ENCODE measurements around the gene CYP27C1.
"Not testable (repeated sequence)": the region's sequence is repeated elsewhere in the genome, so short reads cannot be mapped to it uniquely, and the experiment has no call there.

Gene CYP27C1

DNA sequence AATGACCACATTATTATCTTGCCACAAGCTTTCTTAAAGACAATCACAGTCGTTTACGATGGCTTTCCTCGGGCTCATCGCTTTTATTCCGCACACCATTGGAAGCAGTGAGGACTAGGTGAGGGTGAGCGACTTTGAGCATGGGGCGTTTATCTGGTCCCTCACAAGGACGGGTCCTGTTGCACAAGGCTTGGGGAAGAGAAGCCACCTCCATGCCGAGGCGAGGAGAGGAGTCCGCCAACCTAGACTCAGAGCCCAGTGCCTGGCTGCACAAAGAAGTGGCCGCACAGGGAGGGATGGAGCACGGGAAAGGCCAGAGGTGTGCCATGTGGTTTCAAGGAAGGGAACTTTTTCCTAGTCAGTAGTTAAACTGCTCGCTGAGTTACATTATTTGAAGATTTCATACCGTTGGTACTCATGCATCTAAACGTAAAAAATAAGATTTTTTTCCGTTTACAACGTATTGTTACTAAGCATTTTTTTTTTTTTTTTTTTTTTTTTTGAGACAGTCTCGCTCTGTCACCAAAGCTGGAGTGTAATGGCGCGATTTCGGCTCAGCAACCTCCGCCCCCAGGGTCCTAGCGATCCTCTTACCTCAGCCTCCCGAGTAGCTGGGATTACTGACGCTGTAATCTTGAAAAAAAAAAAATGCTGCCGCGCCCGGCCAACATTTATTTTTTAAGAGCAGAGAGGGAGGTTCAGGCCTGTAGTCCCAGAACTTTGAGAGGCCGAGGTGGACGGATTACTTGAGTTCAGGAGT lies 849 bp upstream of the CYP27C1 start:
- DNase-seq (ENCODE audit: low read depth) = no peak

GRCh38 chr2:127219171-127220070 lies 678 bp downstream of the CYP27C1 start:
- DNase-seq (ENCODE audit: low read depth) = no peak

DNA sequence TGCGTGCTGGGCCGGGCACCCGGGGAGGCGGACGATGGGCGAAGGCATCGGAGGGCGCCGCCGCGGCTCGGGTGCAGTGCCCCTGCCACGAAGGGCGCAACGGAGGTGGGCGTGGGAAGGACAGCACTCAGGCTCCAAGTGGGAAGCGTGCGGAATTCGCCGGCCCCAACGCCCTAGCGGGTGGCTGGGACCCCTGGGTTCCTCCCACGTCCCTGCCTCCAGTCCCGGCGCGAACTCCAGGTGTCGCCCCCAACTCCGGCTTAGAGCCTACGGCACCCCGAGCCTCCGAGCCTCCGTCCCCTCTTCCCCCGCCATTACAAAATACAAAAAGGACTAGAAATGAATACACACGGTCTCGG lies 1.3 kb downstream of the CYP27C1 start:
- no peak for DNase-seq (ENCODE audit: low read depth)

DNA sequence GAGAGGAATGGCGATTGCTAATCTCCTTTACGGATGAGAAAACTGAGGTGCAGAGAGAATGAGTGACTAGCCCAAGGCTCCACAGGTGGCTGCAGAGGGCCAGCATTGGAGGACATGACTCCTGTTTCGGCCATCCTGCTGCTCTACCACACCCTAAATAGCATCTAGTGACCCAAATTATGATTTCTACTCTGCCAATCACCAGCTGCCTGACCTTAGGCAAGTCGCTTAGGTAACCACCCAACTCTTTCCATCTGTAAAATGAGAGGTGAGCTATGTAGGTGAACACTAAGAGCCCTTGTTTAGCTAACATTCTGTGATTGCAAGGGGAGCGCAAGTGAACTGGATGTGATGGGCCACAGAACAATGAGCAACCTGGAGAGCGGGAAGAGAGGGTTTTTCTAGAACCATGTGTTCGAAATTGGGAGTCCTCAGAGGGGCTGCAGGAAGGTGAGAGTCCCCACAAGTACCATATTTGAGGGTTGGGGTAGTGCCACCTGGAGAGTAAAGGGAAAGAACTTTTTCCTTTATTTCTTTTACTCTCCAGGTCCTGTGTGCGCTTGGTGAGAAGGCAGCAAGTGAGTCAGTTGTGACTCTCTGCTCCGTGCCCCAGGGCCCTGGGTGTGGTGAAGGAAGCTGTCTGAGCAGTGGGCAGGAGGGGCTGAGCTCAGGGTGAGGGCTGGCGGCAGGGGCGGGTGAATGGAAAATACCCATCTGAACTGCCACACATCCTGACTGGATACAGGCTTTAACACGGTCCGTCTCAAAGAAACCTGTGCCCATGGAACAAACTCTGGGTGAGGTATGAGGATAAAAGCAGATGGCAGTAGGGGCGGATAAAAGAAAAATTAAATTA lies 2.4 kb downstream of the CYP27C1 start:
- DNase-seq (ENCODE audit: low read depth) = no peak

DNA sequence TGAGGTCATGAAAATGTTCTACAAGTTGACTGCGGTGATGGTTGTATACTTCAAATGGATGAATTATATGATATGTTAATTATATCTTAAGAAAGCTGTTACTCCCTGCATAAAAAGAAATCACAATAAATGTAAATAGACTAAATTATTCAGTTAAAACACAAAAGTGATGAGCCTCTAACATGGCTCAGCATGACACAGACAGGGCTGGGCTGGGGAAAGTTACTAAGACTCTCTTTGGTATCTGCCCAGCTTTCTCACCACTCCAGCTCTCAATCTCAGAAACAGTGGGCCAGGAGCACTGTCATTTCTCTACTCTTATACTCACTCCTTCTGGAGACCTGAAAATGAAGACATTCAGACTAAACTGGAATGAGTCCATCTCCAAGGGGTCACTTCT lies 3.5 kb downstream of the CYP27C1 start:
- no peak for DNase-seq (ENCODE audit: low read depth)

DNA sequence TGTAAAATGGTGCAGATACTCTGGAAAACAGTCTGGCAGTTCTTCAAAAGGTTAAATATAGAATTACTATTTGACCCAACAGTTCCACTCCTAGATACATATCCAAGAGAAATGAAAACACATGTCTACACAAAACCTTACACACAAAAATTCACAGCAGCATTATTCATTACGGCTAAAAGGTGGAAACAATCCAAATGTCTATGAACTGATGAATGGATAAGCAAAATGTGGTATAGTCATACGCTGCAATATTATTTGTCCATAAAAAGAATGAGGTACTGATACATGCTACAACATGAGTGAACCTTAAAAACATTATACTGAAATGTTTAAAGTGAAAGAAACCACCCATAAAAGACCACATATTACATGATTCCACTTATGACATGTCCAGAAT lies 4.0 kb downstream of the CYP27C1 start:
- no peak for DNase-seq (ENCODE audit: low read depth)

DNA sequence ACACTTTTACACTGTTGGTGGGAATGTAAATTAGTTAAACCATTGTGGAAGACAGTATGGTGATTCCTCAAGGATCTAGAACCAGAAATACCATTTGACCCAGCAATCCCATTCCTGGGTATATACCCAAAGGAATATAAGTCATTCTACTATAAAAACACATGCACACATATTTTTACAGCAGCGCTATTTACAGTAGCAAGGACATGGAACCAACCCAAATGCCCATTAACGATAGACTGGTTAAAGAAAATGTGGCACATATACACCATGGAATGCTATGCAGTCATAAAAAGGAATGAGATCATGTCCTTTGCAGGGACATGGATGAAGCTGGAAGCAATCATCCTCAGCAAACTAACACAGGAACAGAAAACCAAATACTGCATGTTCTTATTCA lies 5.9 kb downstream of the CYP27C1 start:
- DNase-seq (ENCODE audit: low read depth) = not testable (repeated sequence)

GRCh38 chr2:127208313-127208712 lies 11.8 kb downstream of the CYP27C1 start:
- no peak for DNase-seq (ENCODE audit: low read depth)

GRCh38 chr2:127205218-127206125 lies 14.6 kb downstream of the CYP27C1 start:
- no peak for DNase-seq (ENCODE audit: low read depth)

DNA sequence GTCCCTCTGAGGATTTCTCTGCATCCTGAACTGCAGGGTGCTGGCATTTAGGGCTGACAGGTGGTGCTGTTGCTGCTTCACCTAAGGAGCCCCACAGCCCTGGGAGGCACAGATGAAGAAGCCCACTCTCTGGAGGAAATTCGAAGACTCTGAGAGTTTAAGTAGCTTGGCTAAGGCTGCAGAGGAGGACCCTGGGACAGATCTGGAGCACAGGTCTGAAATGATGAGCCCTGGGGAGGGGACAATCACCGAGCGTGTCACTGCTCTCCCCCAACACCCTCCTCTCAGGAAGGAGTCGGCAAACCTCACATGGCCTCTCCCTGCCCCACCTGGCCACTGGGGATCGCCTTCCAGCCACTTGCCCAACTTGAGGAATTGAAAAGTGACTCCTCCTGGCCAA lies 18.6 kb downstream of the CYP27C1 start:
- no peak for DNase-seq (ENCODE audit: low read depth)

DNA sequence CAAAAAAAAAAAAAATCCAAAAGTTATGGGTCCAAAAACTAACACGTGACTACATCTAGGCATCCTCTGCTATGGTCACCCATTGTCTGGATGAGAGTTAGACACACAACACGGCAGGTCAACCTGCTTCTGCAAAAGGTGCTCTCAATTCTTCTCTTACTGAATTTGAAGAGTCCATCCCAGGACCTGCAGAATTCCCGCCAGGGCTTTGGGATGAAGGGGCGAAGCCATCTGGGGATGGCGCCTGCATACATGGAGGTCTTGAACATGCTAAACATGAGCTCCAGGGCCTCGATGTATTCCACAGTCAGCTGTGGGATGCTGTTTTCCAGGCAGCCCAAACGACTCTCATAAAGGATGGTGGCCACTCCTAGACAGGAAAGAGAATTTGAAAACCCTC lies 19.1 kb downstream of the CYP27C1 start:
- no peak for DNase-seq (ENCODE audit: low read depth)

DNA sequence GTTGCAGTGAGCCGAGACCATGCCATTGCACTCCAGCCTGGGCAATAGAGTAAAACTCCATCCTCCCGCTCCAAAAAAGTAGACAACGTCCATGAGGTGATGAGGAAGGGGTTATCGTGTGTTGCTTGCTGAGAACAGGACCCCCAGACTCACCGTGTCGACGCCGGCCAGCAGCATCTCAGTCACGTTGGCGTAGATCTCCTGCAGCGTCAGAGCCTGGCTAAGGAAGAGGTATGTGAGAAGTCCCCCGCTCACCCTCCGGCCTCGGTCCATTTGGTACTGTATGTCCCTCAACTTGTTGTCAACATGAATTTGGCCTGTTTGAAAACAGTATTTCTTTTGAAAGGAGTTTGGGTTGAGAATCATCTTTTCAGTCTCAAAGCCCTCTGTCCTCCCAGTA lies 20.9 kb downstream of the CYP27C1 start:
- DNase-seq (ENCODE audit: low read depth) = no peak

DNA sequence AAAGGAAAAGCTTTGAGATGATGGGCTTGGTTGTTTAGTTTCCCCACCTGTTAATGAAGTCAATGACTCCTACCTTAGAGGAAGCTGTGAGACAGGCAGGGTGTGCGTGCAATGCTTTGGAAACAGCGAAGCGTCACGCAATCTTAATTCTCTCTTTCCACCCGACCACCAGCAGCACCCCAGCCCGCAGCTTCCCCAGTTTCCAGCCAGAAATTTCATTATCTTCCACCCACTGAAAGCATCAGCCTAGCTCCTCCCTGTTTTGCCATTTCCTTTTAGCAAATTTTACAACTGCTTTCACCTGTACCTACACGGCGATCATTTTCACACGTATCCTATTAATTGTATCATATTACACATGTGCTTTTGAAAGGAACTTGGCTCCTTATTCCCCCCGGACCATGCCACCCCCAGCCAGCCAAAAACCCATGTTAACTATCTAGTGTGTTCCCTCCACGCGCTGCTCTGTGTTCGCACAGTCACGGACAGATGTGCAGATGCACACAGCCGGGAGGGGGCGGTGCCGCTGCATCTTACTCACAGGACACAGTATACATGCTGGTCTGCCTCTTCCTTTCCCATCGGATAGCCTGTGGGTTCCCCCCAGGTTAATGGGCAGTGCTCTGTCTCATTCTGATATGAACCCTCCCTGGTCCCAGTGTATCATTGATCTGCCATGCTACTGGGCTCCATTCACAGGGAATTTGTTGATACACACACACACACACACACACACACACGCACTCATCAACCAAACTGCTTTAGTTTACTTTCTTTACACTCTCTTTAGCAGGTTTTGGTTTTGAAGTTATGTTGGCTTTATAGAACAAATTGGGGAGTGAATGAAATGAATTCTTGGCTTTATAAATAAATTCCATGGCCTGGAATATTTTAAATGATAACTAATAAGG lies 22.4 kb downstream of the CYP27C1 start:
- DNase-seq (ENCODE audit: low read depth) = no peak

DNA sequence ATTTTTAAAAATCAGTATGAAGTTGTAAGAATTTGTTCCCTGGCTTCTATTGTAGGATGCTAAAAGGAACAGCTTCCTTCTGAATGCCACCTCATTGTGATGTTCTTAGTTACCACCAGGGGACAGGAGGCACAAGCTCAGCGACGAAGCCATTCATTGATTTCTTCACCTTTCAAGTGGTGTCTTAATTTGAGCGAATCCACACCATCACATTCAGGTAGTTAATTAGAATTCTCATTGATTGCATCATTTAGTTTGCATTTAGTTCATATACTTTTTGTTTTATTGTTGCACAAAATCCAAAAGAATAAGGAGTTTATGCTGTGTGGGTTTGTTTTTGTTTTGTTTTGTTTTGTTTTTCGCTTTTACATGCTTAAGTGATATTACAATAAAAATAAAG lies 23.1 kb downstream of the CYP27C1 start:
- DNase-seq (ENCODE audit: low read depth) = no peak

GRCh38 chr2:127196549-127196948 lies 23.6 kb downstream of the CYP27C1 start:
- DNase-seq (ENCODE audit: low read depth) = no peak

GRCh38 chr2:127195140-127196074 lies 24.7 kb downstream of the CYP27C1 start:
- DNase-seq (ENCODE audit: low read depth) = no peak

DNA sequence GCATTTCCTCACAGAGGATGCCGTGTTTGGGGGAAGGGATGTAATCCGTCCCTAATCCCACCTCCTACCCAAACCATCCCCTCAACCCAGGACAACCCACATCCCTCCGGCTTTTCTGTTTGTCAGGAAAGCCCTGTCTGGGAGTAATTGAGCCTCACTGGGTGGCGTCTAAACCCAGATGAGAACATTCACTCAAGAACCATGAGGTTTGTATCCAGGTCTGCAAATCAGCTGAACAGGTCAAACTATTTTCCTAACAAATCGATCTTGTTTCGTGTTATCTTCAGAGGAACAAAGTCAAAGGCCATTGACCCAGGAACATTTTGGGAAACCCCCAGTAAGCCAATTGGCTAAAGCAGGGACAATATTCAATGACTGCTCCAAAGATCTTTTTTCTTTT lies 25.7 kb downstream of the CYP27C1 start:
- no peak for DNase-seq (ENCODE audit: low read depth)

GRCh38 chr2:127193967-127194280 lies 26.2 kb downstream of the CYP27C1 start:
- DNase-seq (ENCODE audit: low read depth) = no peak

All from stimulated activated CD8-positive, alpha-beta memory T cell treated with anti-CD3 and anti-CD28 coated beads, Interleukin-15, amount 100 ng/mL, for 1 hour (primary cell).